Measurements from ENCODE around the gene ADAMTS18. TPM values are rescaled to one million over a fixed set of nuclear protein-coding genes. Genes with fewer than 3 reads are reported as not detected.

ADAMTS18 gene
- total and polyA plus RNA-seq, 9 of the 15 experiments (the other 6 are each of a cell fraction or from before 2014, with no cell fraction given): not detected

- POLR2A ChIA-PET: no interaction called here
- no peaks in the 10 kb centered on the region for H3K27me3 ChIP-seq (ENCODE audit: control insufficient read depth in 2 of 2, insufficient read depth in 2 of 2, low read length in 2 of 2)
- in situ Hi-C loops (cut with MboI): no loop called here
- no peaks in the 10 kb centered on the region for H3K4me1 ChIP-seq (replicated peaks in 1 of 2; ENCODE audit: control insufficient read depth in 2 of 2, insufficient read depth in 2 of 2, low read length in 2 of 2)
- H3K36me3 ChIP-seq (ENCODE audit: control insufficient read depth, insufficient read depth, low read length): no peaks in the 10 kb centered on the region
- intact Hi-C loops (cut with micrococcal nuclease): no loop called here
- H4K20me1 ChIP-seq (replicated peaks; ENCODE audit: control insufficient read depth, insufficient read depth, low read length): no peaks in the 10 kb centered on the region
- H3K27ac ChIP-seq (ENCODE audit: extremely low read depth, low read depth, low read length): no peak overlapping the region
- ATAC-seq (no peak), DNase-seq (ENCODE audit: extremely low read depth in 1 of 4, low spot score in 3 of 4) (no peak), FAIRE-seq (no peak)
- no TSS peak for BruUV-seq (replicated peaks)
- no peak overlapping the region for H3K4me2 ChIP-seq (ENCODE audit: insufficient read depth, low read length)
- WGBS (ENCODE audit: insufficient coverage, low coverage, missing lambda C conversion rate): 0% methylated on average over 1 of the region's 1 CpG
- H3K9me3 ChIP-seq (replicated peaks; ENCODE audit: control insufficient read depth, insufficient read depth, low read depth, low read length): no peaks in the 10 kb centered on the region
- H3K9me1 ChIP-seq (ENCODE audit: control insufficient read depth, insufficient read depth, low read length): no peaks in the 10 kb centered on the region
- no peak overlapping the region for H2AFZ ChIP-seq (ENCODE audit: low read depth, low read length)
- no peaks in the 10 kb centered on the region for H3K79me2 ChIP-seq (ENCODE audit: control insufficient read depth, insufficient read depth, low read length)
- CTCF ChIA-PET (ENCODE audit: low intra/inter-chr PET ratio): no interaction called here
- no peak overlapping the region for H3K4me3 ChIP-seq
- H3K9ac ChIP-seq (ENCODE audit: insufficient read depth in 1 of 2, low read depth in 2 of 2, low read length in 2 of 2): no peak overlapping the region
- TF ChIP-seq DACH1 (IDR thresholded peaks at IDR 0.05; ENCODE audit: partially characterized antibody): no peak
- TF ChIP-seq BCL6 (CRISPR knock-in tag; IDR thresholded peaks at IDR 0.05): no peak
- no peak for TF ChIP-seq ZNF398 (CRISPR knock-in tag; IDR thresholded peaks at IDR 0.05)
- no peak for TF ChIP-seq DDX20 (tag; IDR thresholded peaks at IDR 0.05; ENCODE audit: low read depth)
- TF ChIP-seq RBM15 (IDR thresholded peaks at IDR 0.05; ENCODE audit: insufficient read depth, low read length): no peak
- no peak for TF ChIP-seq TAL1 (IDR thresholded peaks at IDR 0.05)
- TF ChIP-seq GATAD2B (IDR thresholded peaks at IDR 0.05; ENCODE audit: borderline replicate concordance): no peak
- TF ChIP-seq ZNF592 (IDR thresholded peaks at IDR 0.05): no peak
- no peak for TF ChIP-seq CCAR2 (IDR thresholded peaks at IDR 0.05; ENCODE audit: low read depth, low read length)
- TF ChIP-seq LEF1 (IDR thresholded peaks at IDR 0.05): no peak
- no peak for TF ChIP-seq MXD1 (CRISPR knock-in tag; IDR thresholded peaks at IDR 0.05; ENCODE audit: borderline replicate concordance, poor library complexity, severe bottlenecking)
- no peak for TF ChIP-seq BRD9 (IDR thresholded peaks at IDR 0.05; ENCODE audit: low read depth, partially characterized antibody)
- TF ChIP-seq, protein P1, sequence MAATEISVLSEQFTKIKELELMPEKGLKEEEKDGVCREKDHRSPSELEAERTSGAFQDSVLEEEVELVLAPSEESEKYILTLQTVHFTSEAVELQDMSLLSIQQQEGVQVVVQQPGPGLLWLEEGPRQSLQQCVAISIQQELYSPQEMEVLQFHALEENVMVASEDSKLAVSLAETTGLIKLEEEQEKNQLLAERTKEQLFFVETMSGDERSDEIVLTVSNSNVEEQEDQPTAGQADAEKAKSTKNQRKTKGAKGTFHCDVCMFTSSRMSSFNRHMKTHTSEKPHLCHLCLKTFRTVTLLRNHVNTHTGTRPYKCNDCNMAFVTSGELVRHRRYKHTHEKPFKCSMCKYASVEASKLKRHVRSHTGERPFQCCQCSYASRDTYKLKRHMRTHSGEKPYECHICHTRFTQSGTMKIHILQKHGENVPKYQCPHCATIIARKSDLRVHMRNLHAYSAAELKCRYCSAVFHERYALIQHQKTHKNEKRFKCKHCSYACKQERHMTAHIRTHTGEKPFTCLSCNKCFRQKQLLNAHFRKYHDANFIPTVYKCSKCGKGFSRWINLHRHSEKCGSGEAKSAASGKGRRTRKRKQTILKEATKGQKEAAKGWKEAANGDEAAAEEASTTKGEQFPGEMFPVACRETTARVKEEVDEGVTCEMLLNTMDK (IDR thresholded peaks at IDR 0.05; ENCODE audit: borderline replicate concordance, insufficient read depth, low read depth, low read length, poor library complexity, severe bottlenecking): no peak
- TF ChIP-seq ESRRA (IDR thresholded peaks at IDR 0.05; ENCODE audit: borderline replicate concordance, low read depth): no peak
- no peak for TF ChIP-seq FOXK2 (conservative IDR thresholded peaks at IDR 0.05 in 1 of 2, IDR thresholded peaks at IDR 0.05 in 1 of 2; ENCODE audit: low read depth in 2 of 2)
Measured at GRCh38 chr16:77399066-77399465, 35.8 kb downstream of the ADAMTS18 start.
